GM10266 (cell line): Measurements from ENCODE around the gene TRIM62.

Experiments used
- DNase-seq: peaks from one replicate; pipeline ENCODE4 v3.0.0; 2012; ENCODE audit errors: extremely low spot score
- CTCF ChIP-seq: IDR thresholded peaks from 2 replicates; pipeline ENCODE4 v1.5.1; 2012; ENCODE audit warnings: mild to moderate bottlenecking, low read depth; ENCODE audit not compliant: control insufficient read depth, insufficient read depth; ENCODE audit errors: missing control alignments

TRIM62 gene

GRCh38 chr1:33190701-33191100 is 8.9 kb upstream of the TRIM62 start:
- DNase-seq: no peak
- no peak for TF ChIP-seq CTCF

- no peak for DNase-seq
- TF ChIP-seq CTCF: no peak
These were observed 6.9 kb upstream of the TRIM62 start for GRCh38 chr1:33188572-33189275.

- TF ChIP-seq CTCF: no peak
- no peak for DNase-seq
These were observed 5.1 kb upstream of the TRIM62 start for GRCh38 chr1:33186936-33187335.

GRCh38 chr1:33185541-33185940 is 3.7 kb upstream of the TRIM62 start:
- DNase-seq: no peak
- no peak for TF ChIP-seq CTCF

- DNase-seq: no peak
- no peak for TF ChIP-seq CTCF
These were observed 1.5 kb upstream of the TRIM62 start for GRCh38 chr1:33183306-33183705.

- no peak for TF ChIP-seq CTCF
- peak; percentile 8 for DNase-seq
These were observed 1.1 kb upstream of the TRIM62 start for GRCh38 chr1:33182896-33183295.

- TF ChIP-seq CTCF: no peak
- peak; percentile 17 for DNase-seq
These were observed 578 bp upstream of the TRIM62 start for GRCh38 chr1:33182401-33182841.
